ENCODE data around the gene CADPS. TPM values are rescaled to one million over a fixed set of nuclear protein-coding genes. Genes with fewer than 3 reads are reported as not detected.

Gene CADPS
- total RNA-seq: not detected

DNA sequence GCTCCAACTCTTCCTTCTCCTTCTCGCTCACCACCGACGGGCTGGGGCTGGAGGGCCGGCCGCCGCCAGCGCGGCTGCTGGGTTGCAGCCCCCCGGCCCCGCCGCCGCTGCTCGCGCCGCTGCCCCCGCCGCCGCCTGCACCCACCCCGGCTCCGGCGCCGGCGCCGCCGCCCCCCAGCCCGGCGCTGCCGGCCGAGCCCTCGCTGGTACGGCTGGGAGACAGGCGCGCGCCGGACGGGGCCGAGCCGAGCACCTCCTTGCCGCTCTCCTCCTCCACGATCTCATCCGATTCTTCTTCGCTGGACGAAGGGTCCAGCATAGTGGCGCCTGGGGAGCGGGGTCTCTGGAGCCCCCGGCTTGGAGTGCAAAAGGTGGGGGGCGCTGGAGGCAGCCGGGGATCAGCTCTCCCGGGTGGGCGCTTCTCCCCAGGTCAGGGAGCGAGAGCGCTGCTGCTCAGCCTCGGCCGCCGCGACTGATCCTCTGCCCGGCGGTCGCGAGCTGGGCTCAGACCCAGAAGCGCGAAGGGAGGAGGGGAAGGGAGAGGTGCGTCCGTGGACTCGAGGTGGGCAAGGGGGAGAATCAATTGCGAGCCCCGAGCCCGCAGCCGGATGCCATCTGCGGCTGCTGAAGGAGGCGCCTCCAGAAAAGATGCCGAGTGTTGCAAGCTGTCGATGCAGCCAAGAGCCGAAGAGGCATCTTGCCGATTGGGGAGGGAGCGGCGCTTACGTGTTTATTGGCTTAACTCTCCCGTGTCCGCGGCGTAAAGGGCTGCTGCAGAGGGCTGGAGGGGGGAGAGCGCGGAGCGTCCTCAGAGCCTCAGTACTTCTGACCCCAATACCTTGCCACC is at the start of gene CADPS:
CADPS (minus strand) TSS at position 706 of the 847 bp plus-strand sequence; CDS start at position 319, 387 bp downstream.
- H3K27ac Mint-ChIP-seq: peak within 1 kb of the TSS; percentile 9
- DNase-seq: peak; percentile 24
- no peak within 1 kb of the TSS for H3K4me3 Mint-ChIP-seq
- peaks cover 38% of the 10 kb centered on the region for H3K27me3 Mint-ChIP-seq
- H3K4me1 Mint-ChIP-seq: no peaks in the 10 kb centered on the region
- peaks cover 2% of the 10 kb centered on the region for H3K9me3 Mint-ChIP-seq
- no peaks in the 10 kb centered on the region for H3K36me3 Mint-ChIP-seq
- no peak for ATAC-seq (ENCODE audit: low read depth)
- POLR2A ChIA-PET: no interaction called here

DNA sequence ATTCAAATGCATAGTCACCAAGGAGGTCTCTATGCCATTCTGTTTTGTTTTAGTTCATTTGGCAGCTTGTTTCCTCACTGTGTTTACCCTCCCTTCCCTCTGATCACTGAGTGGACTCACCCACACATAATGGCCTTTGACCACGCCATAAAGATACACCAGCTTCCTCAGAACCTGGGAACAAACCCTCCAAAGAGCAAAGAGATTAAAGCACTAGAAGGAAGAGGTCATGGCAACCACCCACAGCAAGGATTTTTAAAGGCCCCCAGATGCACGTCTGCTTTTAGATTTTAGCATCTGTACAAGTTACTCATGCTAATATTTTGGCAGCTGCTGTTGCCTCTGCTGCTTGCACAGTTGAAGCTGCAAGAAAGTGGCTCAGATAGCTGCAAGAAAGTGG is 47.9 kb upstream of the CADPS start:
- POLR2A ChIA-PET: no interaction called here
- H3K9me3 Mint-ChIP-seq: no peaks in the 10 kb centered on the region
- H3K36me3 Mint-ChIP-seq: no peaks in the 10 kb centered on the region
- H3K4me1 Mint-ChIP-seq: no peaks in the 10 kb centered on the region
- DNase-seq (no peak), ATAC-seq (ENCODE audit: low read depth) (no peak)
- no peaks in the 10 kb centered on the region for H3K27me3 Mint-ChIP-seq
- H3K4me3 Mint-ChIP-seq: no peak overlapping the region
- no peak overlapping the region for H3K27ac Mint-ChIP-seq

DNA sequence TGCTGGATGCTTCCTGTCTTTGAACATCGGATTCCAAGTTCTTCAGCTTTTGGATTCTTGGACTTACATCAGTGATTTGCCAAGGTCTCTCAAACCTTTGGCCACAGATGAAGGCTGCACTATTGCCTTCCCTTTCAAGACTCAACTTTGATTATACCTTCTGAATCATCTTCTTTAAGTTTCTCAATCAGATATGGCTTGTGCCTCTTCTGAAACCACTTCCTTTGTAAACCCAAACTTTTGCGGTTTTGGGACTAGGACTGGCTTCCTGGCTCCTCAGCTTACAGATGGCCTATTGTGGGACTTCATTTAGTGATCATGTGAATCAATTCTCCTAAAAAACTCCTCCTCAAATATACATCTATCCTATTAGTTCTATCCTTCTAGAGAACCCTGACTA is 47.1 kb upstream of the CADPS start:
- Mint-ChIP-seq H3K27me3 (no peaks in the 10 kb centered on the region), H3K36me3 (no peaks in the 10 kb centered on the region), H3K9me3 (no peaks in the 10 kb centered on the region), H3K4me3 (no peak overlapping the region), H3K4me1 (no peaks in the 10 kb centered on the region), H3K27ac (no peak overlapping the region)
- POLR2A ChIA-PET: no interaction called here
- no peak for ATAC-seq (ENCODE audit: low read depth)
- DNase-seq: no peak

DNA sequence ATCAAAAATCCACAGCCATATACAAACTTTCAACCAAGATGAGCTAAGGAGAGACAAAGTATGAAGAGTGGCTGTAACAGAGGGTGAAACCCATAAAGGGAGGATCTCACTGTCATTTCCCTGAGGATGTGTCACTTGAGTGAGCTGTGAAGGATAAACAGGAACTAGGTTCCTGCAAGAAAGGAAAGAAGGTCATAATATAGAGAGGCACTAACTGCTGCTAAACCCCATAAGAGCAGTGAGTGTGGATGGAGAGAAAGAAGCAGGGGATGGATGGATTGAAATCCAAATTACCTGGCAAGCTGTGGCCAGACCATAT is 45.2 kb upstream of the CADPS start:
- DNase-seq (no peak), ATAC-seq (ENCODE audit: low read depth) (no peak)
- Mint-ChIP-seq H3K4me3 (no peak overlapping the region), H3K4me1 (no peaks in the 10 kb centered on the region), H3K9me3 (no peaks in the 10 kb centered on the region), H3K27me3 (no peaks in the 10 kb centered on the region), H3K36me3 (no peaks in the 10 kb centered on the region), H3K27ac (no peak overlapping the region)
- POLR2A ChIA-PET: no interaction called here

DNA sequence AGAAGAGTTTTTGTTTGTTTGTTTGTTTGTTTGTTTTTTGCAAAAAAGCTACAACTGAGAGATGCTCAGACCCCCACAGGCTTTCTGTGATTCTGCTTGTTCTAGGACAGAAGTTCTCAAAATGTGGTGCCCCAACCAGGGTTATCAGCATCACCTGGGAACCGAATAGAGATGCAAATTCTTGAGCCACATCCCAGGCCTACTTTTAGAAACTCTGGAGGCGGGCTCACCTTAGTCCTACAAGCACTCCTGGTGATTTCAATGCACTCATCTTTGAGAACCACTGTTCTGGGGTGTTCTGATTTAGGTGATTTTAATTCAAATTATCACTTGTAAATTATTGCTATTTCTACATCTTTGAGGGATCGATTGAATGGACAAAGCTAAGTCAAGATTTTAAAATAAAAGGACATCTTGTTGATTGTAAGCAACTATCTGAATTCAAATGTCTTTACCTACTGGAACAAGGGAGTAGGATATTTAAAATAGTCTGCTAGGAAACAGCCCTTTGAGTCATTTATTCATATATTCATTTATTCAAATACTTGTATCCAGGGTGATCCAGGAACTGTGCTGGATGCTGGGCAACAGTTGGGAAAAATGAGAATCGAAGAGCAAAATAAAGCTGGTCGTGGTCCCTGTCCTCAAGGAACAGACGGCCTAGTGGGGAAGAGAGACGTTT is 44.7 kb upstream of the CADPS start:
- Mint-ChIP-seq H3K9me3 (no peaks in the 10 kb centered on the region), H3K27ac (no peak overlapping the region)

DNA sequence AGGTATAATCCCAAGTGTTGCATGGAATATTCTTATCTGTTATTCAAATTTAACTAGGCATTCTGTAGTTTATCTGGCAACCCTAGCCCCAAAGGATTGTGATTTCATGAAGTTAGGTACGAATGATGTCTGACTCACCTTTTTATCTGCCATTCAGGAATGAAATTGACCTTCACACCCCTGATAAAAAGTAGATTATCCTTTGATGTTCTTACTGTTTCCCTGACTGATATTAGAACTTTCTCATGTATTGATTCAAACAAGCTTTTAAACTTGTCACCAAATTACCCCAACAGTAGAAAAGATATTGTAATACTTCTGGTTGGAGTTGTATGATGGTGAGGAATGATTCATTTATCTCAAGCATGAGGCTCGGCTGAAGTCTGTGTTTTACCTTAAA is 43.6 kb upstream of the CADPS start:
- ATAC-seq (ENCODE audit: low read depth): no peak
- no peak for DNase-seq
- H3K9me3 Mint-ChIP-seq: no peaks in the 10 kb centered on the region
- no peaks in the 10 kb centered on the region for H3K4me1 Mint-ChIP-seq
- POLR2A ChIA-PET: no interaction called here
- H3K36me3 Mint-ChIP-seq: no peaks in the 10 kb centered on the region
- no peak overlapping the region for H3K4me3 Mint-ChIP-seq
- no peaks in the 10 kb centered on the region for H3K27me3 Mint-ChIP-seq
- no peak overlapping the region for H3K27ac Mint-ChIP-seq

More for the DNA sequence above, 44.7 kb upstream of the CADPS start:
- H3K4me1 Mint-ChIP-seq: no peaks in the 10 kb centered on the region
- POLR2A ChIA-PET: no interaction called here
- DNase-seq: no peak
- H3K4me3 Mint-ChIP-seq: no peak overlapping the region
- ATAC-seq (ENCODE audit: low read depth): no peak
- H3K27me3 Mint-ChIP-seq: no peaks in the 10 kb centered on the region
- no peaks in the 10 kb centered on the region for H3K36me3 Mint-ChIP-seq

DNA sequence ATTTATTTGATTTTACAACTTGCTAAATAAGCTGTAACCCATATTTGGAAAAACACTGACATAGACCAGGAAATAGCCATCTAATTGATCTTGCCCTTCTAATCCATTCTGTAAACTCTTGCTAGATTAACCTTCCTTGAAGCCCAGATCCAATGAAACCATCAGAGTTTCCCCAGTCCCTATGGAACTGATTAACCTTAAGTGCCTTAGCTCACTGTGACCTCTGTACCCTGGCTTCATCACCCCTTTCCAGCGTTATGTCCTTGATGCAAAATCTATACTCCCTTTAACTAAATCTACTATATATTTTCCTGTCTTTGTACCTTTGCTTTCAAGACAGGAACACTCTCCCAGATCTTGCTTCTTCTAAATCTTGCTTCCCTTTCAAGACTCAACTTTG is 42.9 kb upstream of the CADPS start:
- Mint-ChIP-seq H3K27me3 (no peaks in the 10 kb centered on the region), H3K4me3 (no peak overlapping the region), H3K27ac (no peak overlapping the region), H3K4me1 (no peaks in the 10 kb centered on the region), H3K9me3 (no peaks in the 10 kb centered on the region), H3K36me3 (no peaks in the 10 kb centered on the region)
- POLR2A ChIA-PET: no interaction called here
- DNase-seq (no peak), ATAC-seq (ENCODE audit: low read depth) (no peak)

DNA sequence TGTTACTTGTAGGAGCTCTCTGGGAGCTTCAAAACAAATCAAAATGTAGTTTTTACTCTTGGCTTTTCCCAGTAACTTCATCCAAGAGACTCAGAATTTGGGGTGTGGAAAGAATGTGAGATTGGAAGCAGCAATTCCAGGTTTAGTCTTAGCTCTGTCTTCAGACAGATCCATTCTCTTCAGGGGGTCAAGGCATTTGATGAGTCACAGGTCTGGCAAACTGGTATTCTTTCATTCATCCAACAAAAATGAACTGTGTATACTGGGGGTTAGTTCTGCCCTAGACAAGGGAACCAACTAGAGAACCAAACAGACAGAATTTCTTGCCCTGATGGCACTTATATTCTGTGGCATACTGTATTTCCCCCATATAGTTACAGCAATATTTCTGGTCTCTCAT is 36.3 kb upstream of the CADPS start:
- DNase-seq (no peak), ATAC-seq (ENCODE audit: low read depth) (no peak)
- no peak overlapping the region for H3K27ac Mint-ChIP-seq
- no peaks in the 10 kb centered on the region for H3K36me3 Mint-ChIP-seq
- H3K4me1 Mint-ChIP-seq: no peaks in the 10 kb centered on the region
- no peaks in the 10 kb centered on the region for H3K27me3 Mint-ChIP-seq
- no peak overlapping the region for H3K4me3 Mint-ChIP-seq
- POLR2A ChIA-PET: no interaction called here
- no peaks in the 10 kb centered on the region for H3K9me3 Mint-ChIP-seq

DNA sequence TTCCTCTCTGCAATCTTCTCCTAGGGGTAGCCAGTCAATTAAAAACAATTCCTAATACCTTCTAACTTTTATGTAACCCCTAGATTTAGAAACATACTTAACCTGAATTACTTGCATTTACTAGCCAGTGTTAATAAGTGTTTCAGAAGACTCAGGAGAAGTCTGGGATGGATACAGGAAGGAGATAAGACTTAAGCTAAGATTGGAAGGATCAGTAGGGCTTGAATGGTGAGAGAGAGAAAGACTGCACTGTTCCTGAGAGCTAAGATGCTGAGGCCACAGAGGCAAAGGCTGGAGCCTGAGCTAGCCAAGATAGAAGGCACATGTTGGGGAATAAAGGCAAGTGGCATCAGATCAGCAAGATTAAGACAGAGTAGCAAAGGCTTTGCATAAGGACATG is 30.1 kb upstream of the CADPS start:
- Mint-ChIP-seq H3K9me3 (no peaks in the 10 kb centered on the region), H3K27me3 (no peaks in the 10 kb centered on the region), H3K27ac (no peak overlapping the region), H3K4me3 (no peak overlapping the region), H3K36me3 (no peaks in the 10 kb centered on the region), H3K4me1 (no peaks in the 10 kb centered on the region)
- no peak for ATAC-seq (ENCODE audit: low read depth)
- POLR2A ChIA-PET: no interaction called here
- DNase-seq: no peak

DNA sequence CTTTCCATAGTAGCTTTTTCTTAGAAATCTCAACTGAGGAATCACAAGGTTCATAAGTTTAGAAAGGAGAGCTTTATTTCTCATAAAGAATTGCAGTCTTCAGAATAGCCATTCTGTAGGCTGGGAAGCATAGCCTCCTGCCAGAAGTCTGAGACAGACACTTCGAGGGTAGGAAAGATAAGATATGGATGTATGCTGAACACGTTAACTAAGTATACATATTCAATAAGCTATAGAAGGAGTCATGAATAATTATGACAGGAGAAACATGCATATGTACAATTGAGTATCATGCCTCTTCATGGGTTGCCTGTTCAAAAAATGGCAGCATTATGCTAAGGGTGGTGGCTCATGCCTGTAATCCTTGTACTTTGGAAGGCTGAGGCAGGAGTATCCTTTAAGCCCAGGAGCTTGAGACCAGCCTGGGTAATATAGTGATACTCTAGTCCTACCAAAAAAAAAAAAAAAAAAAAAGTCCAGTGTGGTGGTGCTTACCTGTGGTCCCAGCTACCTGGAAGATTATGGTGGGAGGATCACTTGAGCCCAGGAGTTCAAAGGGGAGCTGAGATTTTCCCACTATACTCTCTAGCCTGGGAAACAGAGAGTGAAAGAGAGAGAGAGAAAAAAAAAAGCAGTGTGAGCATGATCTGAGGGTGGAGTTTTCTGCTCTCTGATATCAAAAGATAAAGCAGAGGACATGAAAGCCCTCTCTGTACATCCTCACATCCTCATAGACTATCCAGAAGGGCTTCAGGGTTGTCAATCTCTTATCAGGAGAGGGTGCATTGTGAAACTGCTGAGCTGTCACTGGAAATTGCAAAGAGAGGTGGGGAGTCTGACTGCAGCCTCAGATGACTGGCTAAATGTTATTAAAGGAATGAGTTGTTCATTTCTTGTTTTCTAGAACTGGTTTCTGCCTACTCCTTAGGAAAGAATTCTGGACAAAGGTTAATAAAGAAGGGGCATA is 23.6 kb upstream of the CADPS start:
- DNase-seq: no peak
- POLR2A ChIA-PET: no interaction called here
- no peaks in the 10 kb centered on the region for H3K27me3 Mint-ChIP-seq
- no peak for ATAC-seq (ENCODE audit: low read depth)
- no peak overlapping the region for H3K27ac Mint-ChIP-seq
- H3K4me1 Mint-ChIP-seq: no peaks in the 10 kb centered on the region
- H3K36me3 Mint-ChIP-seq: no peaks in the 10 kb centered on the region
- H3K9me3 Mint-ChIP-seq: no peaks in the 10 kb centered on the region
- H3K4me3 Mint-ChIP-seq: no peak overlapping the region

DNA sequence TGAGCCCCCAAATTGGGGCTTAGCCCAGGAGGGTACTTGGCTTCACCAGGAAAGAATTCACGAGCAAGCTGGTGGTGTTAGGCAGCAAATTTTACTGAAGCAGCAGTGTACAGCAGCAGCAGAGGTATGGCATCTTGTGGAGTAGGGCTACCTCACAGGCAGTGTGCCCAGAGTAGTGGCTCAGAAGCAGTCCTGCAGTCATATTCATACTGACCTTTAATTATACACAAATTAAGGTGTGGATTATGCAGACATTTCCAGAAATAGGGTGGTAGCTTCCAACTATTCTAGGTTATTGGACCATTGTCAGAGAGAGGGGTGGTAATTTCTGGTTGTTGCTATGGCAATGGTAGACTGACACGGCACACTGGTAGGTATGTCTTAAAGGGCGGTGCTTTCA is 20.7 kb upstream of the CADPS start:
- H3K4me3 Mint-ChIP-seq: no peak overlapping the region
- DNase-seq (no peak), ATAC-seq (ENCODE audit: low read depth) (no peak)
- no peaks in the 10 kb centered on the region for H3K36me3 Mint-ChIP-seq
- no peaks in the 10 kb centered on the region for H3K27me3 Mint-ChIP-seq
- no peak overlapping the region for H3K27ac Mint-ChIP-seq
- H3K4me1 Mint-ChIP-seq: no peaks in the 10 kb centered on the region
- POLR2A ChIA-PET: no interaction called here
- no peaks in the 10 kb centered on the region for H3K9me3 Mint-ChIP-seq

DNA sequence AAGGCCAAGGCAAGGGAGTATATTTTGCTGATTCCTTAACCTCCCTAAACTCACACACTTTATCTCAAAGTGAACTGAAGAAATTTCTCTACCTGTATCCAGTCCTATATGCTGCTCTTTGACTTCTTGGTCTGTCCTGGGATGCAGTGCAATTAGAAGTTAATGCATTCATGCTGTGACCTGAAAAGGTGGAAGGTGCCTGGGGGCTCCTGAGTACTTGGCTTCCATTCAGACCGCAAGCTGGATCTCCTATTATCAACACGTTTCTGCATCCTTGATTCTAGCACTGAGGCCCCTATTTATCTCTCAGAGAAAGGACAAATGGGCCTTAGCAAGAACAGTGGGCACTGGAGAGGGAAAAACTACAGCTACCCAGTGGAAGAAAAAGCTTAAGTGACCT is 17.7 kb upstream of the CADPS start:
- H3K27ac Mint-ChIP-seq: no peak overlapping the region
- H3K4me1 Mint-ChIP-seq: no peaks in the 10 kb centered on the region
- no peaks in the 10 kb centered on the region for H3K36me3 Mint-ChIP-seq
- no peaks in the 10 kb centered on the region for H3K27me3 Mint-ChIP-seq
- DNase-seq (no peak), ATAC-seq (ENCODE audit: low read depth) (no peak)
- H3K4me3 Mint-ChIP-seq: no peak overlapping the region
- H3K9me3 Mint-ChIP-seq: peaks cover 1% of the 10 kb centered on the region
- POLR2A ChIA-PET: no interaction called here

DNA sequence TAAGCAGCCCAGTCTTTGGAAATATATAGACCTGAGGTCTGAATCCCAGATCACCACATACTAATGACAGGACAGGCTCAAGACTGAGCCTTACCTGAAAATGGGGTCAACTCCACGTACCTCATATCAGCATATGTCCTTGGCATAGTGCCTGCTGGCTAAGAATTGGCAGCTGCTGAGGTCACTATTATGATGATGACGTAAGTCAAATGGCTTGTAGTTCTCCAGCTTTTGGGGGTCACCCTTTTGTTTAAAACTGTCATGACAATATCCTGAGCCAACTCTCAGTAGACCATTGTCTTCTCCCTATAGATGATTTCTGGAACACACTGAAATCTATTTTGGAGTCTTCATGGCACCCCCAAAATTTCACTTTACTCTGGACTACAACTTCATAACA is 16.8 kb upstream of the CADPS start:
- ATAC-seq (ENCODE audit: low read depth) (no peak), DNase-seq (no peak)
- Mint-ChIP-seq H3K27ac (no peak overlapping the region), H3K9me3 (peaks cover 1% of the 10 kb centered on the region), H3K36me3 (no peaks in the 10 kb centered on the region), H3K27me3 (no peaks in the 10 kb centered on the region), H3K4me3 (no peak overlapping the region), H3K4me1 (no peaks in the 10 kb centered on the region)
- POLR2A ChIA-PET: no interaction called here

DNA sequence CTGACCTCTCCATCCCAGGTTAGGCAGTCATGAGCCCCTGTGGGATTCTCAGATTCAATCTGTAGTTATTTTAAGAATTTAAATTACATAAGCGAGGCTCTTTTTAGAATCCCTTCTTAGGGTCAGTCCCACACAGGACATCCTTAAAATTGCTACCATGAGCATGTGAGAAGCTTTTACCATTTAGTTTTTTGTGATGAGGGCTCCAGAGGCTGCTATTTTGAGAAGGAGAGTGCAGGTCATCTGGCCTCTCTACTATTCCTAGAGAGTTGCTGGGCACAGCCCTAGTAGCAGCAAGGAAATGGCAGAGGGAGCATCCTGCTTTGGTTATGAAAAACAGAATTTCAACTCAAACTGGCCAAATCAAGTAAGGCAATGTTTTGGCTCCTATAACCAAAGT is 13.6 kb upstream of the CADPS start:
- POLR2A ChIA-PET: no interaction called here
- Mint-ChIP-seq H3K27me3 (no peaks in the 10 kb centered on the region), H3K36me3 (no peaks in the 10 kb centered on the region), H3K4me3 (no peak overlapping the region), H3K4me1 (no peaks in the 10 kb centered on the region), H3K27ac (no peak overlapping the region), H3K9me3 (peaks cover 1% of the 10 kb centered on the region)
- ATAC-seq (ENCODE audit: low read depth) (no peak), DNase-seq (no peak)

Data from activated naive CD8-positive, alpha-beta T cell treated with anti-CD3 and anti-CD28 coated beads, Interleukin-2, amount 10 ng/mL, durations not matched to agents 7 days and 5 days (primary cell).